Lung (tissue), 12 donors: ENCODE data around the gene MSL1. TPM values are rescaled to one million over a fixed set of nuclear protein-coding genes. Genes with fewer than 3 reads are reported as not detected.
A peak's percentile ranks its signal among the peaks of the same experiment; 100 is the strongest.

ENCODE experiments used
- ATAC-seq: fragments of 200-7000 bp; cut with Tn5 transposase; one replicate; pipeline ENCODE4 v1.9.1; 2020; ENCODE audit warnings: moderate number of reproducible peaks; ENCODE audit not compliant: insufficient read depth, low FRiP score
- DNase-seq, 3 donors: peaks; one replicate each; pipeline ENCODE4 v3.0.0-alpha.2; 2013 to 2017
- H3K27ac ChIP-seq, 2 donors: one replicate each; pipeline ENCODE4 v1.5.1; 2013; ENCODE audit warnings: mild to moderate bottlenecking in 2 of 2, moderate library complexity in 2 of 2, control low read depth in 1 of 2, inconsistent platforms in 1 of 2, low read depth in 1 of 2, low read length in 1 of 2
- H3K27me3 ChIP-seq, 3 donors: one replicate each; pipeline ENCODE4 v1.5.1; 2013; ENCODE audit warnings: low read length in 2 of 3; ENCODE audit not compliant: control insufficient read depth in 3 of 3, insufficient read depth in 3 of 3
- H3K36me3 ChIP-seq, 4 donors: one replicate each; pipeline ENCODE4 v1.5.1; 2013; ENCODE audit warnings: low read length in 4 of 4, mild to moderate bottlenecking in 1 of 4, moderate library complexity in 1 of 4; ENCODE audit not compliant: control insufficient read depth in 4 of 4, insufficient read depth in 4 of 4
- H3K4me1 ChIP-seq, 5 donors: one replicate each; pipeline ENCODE4 v1.5.1; 2013; ENCODE audit warnings: low read length in 5 of 5, mild to moderate bottlenecking in 2 of 5, moderate library complexity in 1 of 5; ENCODE audit not compliant: control insufficient read depth in 5 of 5, insufficient read depth in 5 of 5
- H3K4me3 ChIP-seq: one replicate; pipeline ENCODE4 v1.5.1; 2013; ENCODE audit warnings: mild to moderate bottlenecking, control low read depth, moderate library complexity
- H3K9ac ChIP-seq, 2 donors: one replicate each; pipeline ENCODE4 v1.5.1; 2013; ENCODE audit warnings: low read length in 2 of 2, control low read depth in 1 of 2; ENCODE audit not compliant: insufficient read depth in 1 of 2
- H3K9me3 ChIP-seq, 4 donors: one replicate each; pipeline ENCODE4 v1.5.1; 2013; ENCODE audit warnings: low read length in 3 of 4, mild to moderate bottlenecking in 1 of 4, moderate library complexity in 1 of 4; ENCODE audit not compliant: control insufficient read depth in 4 of 4, insufficient read depth in 3 of 4
- CTCF ChIP-seq: IDR thresholded peaks from 2 replicates; pipeline ENCODE4 v1.5.1; 2012; ENCODE audit warnings: mild to moderate bottlenecking; ENCODE audit errors: control extremely low read depth, extremely low read depth
- WGBS, 2 donors: extraction: QIAGEN DNeasy Blood & Tissue Kit; methylation state at CpG; one replicate each; pipeline ENCODE4 v1.1.7; 2013; 5-methylcytosine and 5-hydroxymethylcytosine counted together
- polyA plus RNA-seq, 2 donors: library from polyadenylated mRNA; stranded (reverse); fragments of 200-250 nt; gene quantifications; one replicate each; pipeline ENCODE4 v1.2.1, GENCODE V29; 2013
- total RNA-seq, 2 donors: library from RNA; depleted of rRNA in 1 of 2; stranded (reverse); fragments of >200 nt in 1 of 2; gene quantifications; one replicate each; pipeline ENCODE4 v1.2.1, GENCODE V29; 2014 to 2021
- donor health status: control.
- donor health status: control.
- donor health status: Bipolar disorder and iron deficiency.
- donor health status: healthy.
- donor health status: DM: yes; HTN: yes; CAD: no.

Gene MSL1
- total and polyA plus RNA-seq, 4 donors, result 73.2 to 111 (median 84.7) TPM

GRCh38 chr17:40094874-40095273 is 26.9 kb upstream of the MSL1 start:
- TF ChIP-seq CTCF, result no peak
- ATAC-seq (no peak), DNase-seq (no peak)
- Histone ChIP-seq H3K4me3 (no peak overlapping the region), H3K36me3 (peaks cover 0 to 52% (median 12%) of the 10 kb centered on the region in 4 donors), H3K27me3 (no peaks in the 10 kb centered on the region), H3K9me3 (no peaks in the 10 kb centered on the region), H3K9ac (no peak overlapping the region), H3K4me1 (peaks cover 7 to 31% (median 26%) of the 10 kb centered on the region in 5 donors), H3K27ac (peak overlapping the region; percentile 59 to 99)
- WGBS, 2 donors, result 87 to 91% methylated on average over 14 of the region's 14 CpGs

- Histone ChIP-seq H3K27me3 (no peaks in the 10 kb centered on the region), H3K4me3 (no peak overlapping the region), H3K9ac (no peak overlapping the region), H3K36me3 (peaks cover 0 to 48% (median 12%) of the 10 kb centered on the region in 4 donors), H3K9me3 (no peaks in the 10 kb centered on the region), H3K27ac (peak overlapping the region; percentile 59 to 99), H3K4me1 (peaks cover 7 to 31% (median 26%) of the 10 kb centered on the region in 5 donors)
- ATAC-seq (no peak), DNase-seq (no peak)
- 69 to 71% methylated on average over 17 of the region's 17 CpGs for WGBS, 2 donors
- TF ChIP-seq CTCF, result no peak
These were observed 26.3 kb upstream of the MSL1 start for GRCh38 chr17:40095351-40095943.

- Histone ChIP-seq H3K27ac (peak overlapping the region; percentile 96 to 99), H3K9ac (no peak overlapping the region), H3K9me3 (no peaks in the 10 kb centered on the region), H3K27me3 (no peaks in the 10 kb centered on the region), H3K4me1 (peaks cover 10 to 35% (median 23%) of the 10 kb centered on the region in 5 donors), H3K4me3 (no peak overlapping the region), H3K36me3 (peaks cover 0 to 44% (median 12%) of the 10 kb centered on the region in 4 donors)
- 40 to 45% methylated on average over 23 of the region's 23 CpGs for WGBS, 2 donors
- peak; percentile 33 to 65 (median 62) for DNase-seq
- TF ChIP-seq CTCF, result no peak
- no peak for ATAC-seq
These were observed 25.6 kb upstream of the MSL1 start for GRCh38 chr17:40095944-40096791.
